ENCODE data around the gene PTPRN2. TPM values are rescaled to one million over a fixed set of nuclear protein-coding genes. Genes with fewer than 3 reads are reported as not detected.

PTPRN2 gene
- total RNA-seq, 1 donor, result 0.09 TPM

- TF ChIP-seq, protein P1, sequence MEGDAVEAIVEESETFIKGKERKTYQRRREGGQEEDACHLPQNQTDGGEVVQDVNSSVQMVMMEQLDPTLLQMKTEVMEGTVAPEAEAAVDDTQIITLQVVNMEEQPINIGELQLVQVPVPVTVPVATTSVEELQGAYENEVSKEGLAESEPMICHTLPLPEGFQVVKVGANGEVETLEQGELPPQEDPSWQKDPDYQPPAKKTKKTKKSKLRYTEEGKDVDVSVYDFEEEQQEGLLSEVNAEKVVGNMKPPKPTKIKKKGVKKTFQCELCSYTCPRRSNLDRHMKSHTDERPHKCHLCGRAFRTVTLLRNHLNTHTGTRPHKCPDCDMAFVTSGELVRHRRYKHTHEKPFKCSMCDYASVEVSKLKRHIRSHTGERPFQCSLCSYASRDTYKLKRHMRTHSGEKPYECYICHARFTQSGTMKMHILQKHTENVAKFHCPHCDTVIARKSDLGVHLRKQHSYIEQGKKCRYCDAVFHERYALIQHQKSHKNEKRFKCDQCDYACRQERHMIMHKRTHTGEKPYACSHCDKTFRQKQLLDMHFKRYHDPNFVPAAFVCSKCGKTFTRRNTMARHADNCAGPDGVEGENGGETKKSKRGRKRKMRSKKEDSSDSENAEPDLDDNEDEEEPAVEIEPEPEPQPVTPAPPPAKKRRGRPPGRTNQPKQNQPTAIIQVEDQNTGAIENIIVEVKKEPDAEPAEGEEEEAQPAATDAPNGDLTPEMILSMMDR (IDR thresholded peaks at IDR 0.05; ENCODE audit: insufficient read depth, low read length), result no peak
- DNase-seq (ENCODE audit: low read depth), result no peak
- no peak overlapping the region for H3K4me3 ChIP-seq (ENCODE audit: low read depth, low read length)
These were observed 1025.7 kb downstream of the PTPRN2 start for GRCh38 chr7:157561816-157562410.

GRCh38 chr7:157561523-157561785 is 1026.2 kb downstream of the PTPRN2 start:
- H3K4me3 ChIP-seq (ENCODE audit: low read depth, low read length), result no peak overlapping the region
- no peak for DNase-seq (ENCODE audit: low read depth)
- TF ChIP-seq, protein P1 (IDR thresholded peaks at IDR 0.05; ENCODE audit: insufficient read depth, low read length), result no peak

- no peak for DNase-seq (ENCODE audit: low read depth)
- H3K4me3 ChIP-seq (ENCODE audit: low read depth, low read length), result no peak overlapping the region
- TF ChIP-seq, protein P1 (IDR thresholded peaks at IDR 0.05; ENCODE audit: insufficient read depth, low read length), result no peak
These were observed 1026.7 kb downstream of the PTPRN2 start for GRCh38 chr7:157560710-157561522.

DNA sequence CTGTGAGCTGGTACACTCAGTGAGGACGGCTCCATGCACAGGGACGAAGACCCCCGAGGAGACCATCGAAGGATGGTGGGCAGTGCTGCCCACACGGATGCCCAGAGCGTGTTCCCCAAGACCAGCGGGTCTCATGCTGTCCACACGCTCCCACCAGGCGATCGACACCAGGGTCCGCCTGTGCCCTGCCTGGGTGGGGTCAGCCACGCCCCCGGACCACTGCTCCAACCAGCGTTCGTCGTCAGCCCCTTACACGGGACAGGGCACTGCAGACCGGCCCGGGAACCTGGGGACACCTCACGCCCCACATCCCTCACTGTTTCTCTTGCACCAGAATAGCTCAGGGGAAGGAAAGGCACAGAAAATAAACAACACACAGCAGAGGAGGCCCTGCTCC is 1027.4 kb downstream of the PTPRN2 start:
- no peak overlapping the region for H3K4me3 ChIP-seq (ENCODE audit: low read depth, low read length)
- no peak for DNase-seq (ENCODE audit: low read depth)
- TF ChIP-seq, protein P1 (IDR thresholded peaks at IDR 0.05; ENCODE audit: insufficient read depth, low read length), result no peak

DNA sequence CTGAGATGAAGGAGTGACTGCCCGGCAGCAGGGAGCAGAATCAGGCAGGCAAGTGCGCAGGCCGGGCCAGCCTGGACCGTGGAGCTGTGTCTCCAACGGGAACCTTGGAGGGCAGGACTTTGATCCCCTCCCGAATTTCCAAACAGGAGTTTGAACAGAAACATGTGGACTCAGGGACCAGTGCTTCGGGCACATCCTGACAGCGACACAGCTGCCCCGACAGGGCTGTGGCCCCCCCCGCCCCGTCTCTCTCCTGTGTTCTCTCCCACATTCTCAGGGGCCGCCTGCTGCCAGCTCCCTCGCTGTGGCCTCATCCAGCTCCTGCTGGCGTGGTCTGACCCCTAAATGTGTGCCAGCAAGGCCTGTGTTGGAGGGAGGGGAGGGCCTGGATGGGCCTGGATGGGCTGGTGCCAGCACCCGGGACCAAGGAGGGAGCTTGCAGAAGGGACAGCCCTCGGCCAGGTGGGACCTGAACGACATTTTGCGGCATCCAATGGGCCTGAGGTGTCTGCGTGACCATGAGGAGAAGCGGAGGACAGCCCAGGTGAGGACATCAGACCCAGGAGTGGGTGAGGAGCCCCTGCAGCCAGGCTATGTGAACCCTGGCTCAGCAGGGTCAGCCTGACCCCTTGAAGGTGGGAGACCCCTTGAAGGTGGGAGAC is 1027.9 kb downstream of the PTPRN2 start:
- DNase-seq (ENCODE audit: low read depth), result no peak
- TF ChIP-seq, protein P1 (IDR thresholded peaks at IDR 0.05; ENCODE audit: insufficient read depth, low read length), result no peak
- no peak overlapping the region for H3K4me3 ChIP-seq (ENCODE audit: low read depth, low read length)

GRCh38 chr7:157558875-157559595 is 1028.6 kb downstream of the PTPRN2 start:
- no peak for DNase-seq (ENCODE audit: low read depth)
- no peak overlapping the region for H3K4me3 ChIP-seq (ENCODE audit: low read depth, low read length)
- TF ChIP-seq, protein P1 (IDR thresholded peaks at IDR 0.05; ENCODE audit: insufficient read depth, low read length), result no peak

All from fibroblast of the aortic adventitia (primary cell).